Measurements from ENCODE around the gene SMIM20.

SMIM20 gene

GRCh38 chr4:25926462-25926861 lies 12.4 kb downstream of the SMIM20 start:
- DNase-seq (ENCODE audit: low spot score), result no peak

- DNase-seq (ENCODE audit: low spot score), result no peak
Measured at GRCh38 chr4:25927361-25928195, 13.6 kb downstream of the SMIM20 start.

- DNase-seq (ENCODE audit: low spot score), result no peak
Measured at GRCh38 chr4:25928379-25929297, 14.6 kb downstream of the SMIM20 start.

- no peak for DNase-seq (ENCODE audit: low spot score)
Measured at GRCh38 chr4:25929298-25929686, 15.3 kb downstream of the SMIM20 start.

GRCh38 chr4:25930731-25931354 lies 16.8 kb downstream of the SMIM20 start:
- DNase-seq (ENCODE audit: low spot score), result no peak

- no peak for DNase-seq (ENCODE audit: low spot score)
Measured at GRCh38 chr4:25936696-25937095, 22.7 kb downstream of the SMIM20 start.

- no peak for DNase-seq (ENCODE audit: low spot score)
Measured at GRCh38 chr4:25937801-25938200, 23.8 kb downstream of the SMIM20 start.

- DNase-seq (ENCODE audit: low spot score), result no peak
Measured at GRCh38 chr4:25938366-25938765, 24.3 kb downstream of the SMIM20 start.

- no peak for DNase-seq (ENCODE audit: low spot score)
Measured at GRCh38 chr4:25938787-25939186, 24.8 kb downstream of the SMIM20 start.

- no peak for DNase-seq (ENCODE audit: low spot score)
Measured at GRCh38 chr4:25939330-25939729, 25.3 kb downstream of the SMIM20 start.

GRCh38 chr4:25941457-25942221 lies 27.6 kb downstream of the SMIM20 start:
- DNase-seq (ENCODE audit: low spot score), result no peak

GRCh38 chr4:25943312-25943711 lies 29.3 kb downstream of the SMIM20 start:
- DNase-seq (ENCODE audit: low spot score), result no peak

- DNase-seq (ENCODE audit: low spot score), result no peak
Measured at GRCh38 chr4:25943805-25944204, 29.8 kb downstream of the SMIM20 start.

GRCh38 chr4:25948051-25948450 lies 34.0 kb downstream of the SMIM20 start:
- no peak for DNase-seq (ENCODE audit: low spot score)

GRCh38 chr4:25949173-25949748 lies 35.2 kb downstream of the SMIM20 start:
- no peak for DNase-seq (ENCODE audit: low spot score)

- DNase-seq (ENCODE audit: low spot score), result no peak
Measured at GRCh38 chr4:25949994-25950393, 36.0 kb downstream of the SMIM20 start.

GRCh38 chr4:25950461-25951389 lies 36.7 kb downstream of the SMIM20 start:
- no peak for DNase-seq (ENCODE audit: low spot score)

GRCh38 chr4:25951390-25951952 lies 37.5 kb downstream of the SMIM20 start:
- no peak for DNase-seq (ENCODE audit: low spot score)

GRCh38 chr4:25953740-25954139 lies 39.7 kb downstream of the SMIM20 start:
- no peak for DNase-seq (ENCODE audit: low spot score)

All from putamen (tissue), 1 donor.